NCI-H1105 (cell line): ENCODE measurements around the gene IFNLR1.
A peak's percentile ranks its signal among the peaks of the same experiment; 100 is the strongest.

Source experiments
- DNase-seq: peaks from one replicate; lab custom pipeline; 2025; lab: John Stamatoyannopoulos, UW

IFNLR1 gene

DNA sequence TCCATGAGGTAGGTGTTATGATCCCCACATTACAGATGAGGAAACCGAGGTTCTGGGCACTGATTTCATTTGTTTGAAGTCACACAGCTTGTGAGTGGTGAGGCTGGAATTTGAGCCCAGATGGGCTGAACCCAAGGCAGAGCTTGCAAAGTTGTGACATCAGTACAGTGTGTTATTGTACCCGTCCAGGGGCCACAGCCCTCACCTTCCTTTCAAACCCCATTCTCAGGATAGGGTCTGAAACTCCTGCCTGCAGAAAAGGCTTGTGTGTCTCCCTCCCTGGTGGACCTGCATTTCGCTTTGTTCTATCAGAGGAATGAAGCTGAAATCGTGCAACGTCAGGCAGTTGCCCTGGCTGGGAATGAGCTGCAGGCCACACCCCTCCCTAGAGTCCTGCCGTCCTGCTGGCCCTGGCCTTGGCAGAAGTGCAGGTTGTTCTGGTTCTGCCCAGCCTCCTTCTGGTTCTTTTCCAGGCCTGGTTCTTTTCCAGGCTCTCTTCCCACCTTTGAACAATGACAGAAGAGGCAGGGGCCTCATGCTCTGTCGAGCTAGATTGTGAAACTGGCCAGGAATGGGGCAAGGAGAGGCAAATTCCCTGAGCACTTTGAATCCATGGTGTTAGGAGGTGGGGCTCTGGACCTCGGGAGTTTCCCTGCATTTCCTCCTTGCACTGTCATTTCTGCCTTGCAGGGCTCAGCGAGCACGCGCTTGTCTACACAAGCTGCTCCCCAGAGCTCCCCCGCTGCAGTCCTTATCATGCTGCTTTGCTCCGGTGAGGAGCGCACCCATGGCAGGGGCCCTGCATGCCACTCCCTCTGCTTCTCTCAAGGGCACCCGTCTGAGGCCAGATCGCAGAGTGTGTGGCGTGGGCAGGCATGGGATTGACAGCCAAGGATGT lies 67.0 kb downstream of the IFNLR1 start:
- no peak for DNase-seq

DNA sequence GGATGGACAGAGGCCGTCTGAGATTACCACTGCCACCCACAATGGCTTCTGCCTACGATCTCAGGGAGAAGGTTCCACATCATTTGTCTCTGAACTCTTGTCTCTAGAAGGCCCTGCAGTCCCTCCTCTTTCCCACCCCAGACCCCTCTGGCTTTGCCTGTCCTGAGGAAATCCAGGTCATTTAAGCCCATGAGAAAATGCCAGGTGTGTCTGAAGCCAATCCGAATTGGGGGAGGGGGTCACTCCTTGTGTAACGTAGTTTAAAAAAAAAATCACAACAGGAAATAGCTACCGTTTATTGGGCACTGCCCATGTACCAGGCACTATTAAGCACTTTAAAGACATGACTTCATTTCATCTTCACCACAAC lies 67.6 kb downstream of the IFNLR1 start:
- no peak for DNase-seq

DNA sequence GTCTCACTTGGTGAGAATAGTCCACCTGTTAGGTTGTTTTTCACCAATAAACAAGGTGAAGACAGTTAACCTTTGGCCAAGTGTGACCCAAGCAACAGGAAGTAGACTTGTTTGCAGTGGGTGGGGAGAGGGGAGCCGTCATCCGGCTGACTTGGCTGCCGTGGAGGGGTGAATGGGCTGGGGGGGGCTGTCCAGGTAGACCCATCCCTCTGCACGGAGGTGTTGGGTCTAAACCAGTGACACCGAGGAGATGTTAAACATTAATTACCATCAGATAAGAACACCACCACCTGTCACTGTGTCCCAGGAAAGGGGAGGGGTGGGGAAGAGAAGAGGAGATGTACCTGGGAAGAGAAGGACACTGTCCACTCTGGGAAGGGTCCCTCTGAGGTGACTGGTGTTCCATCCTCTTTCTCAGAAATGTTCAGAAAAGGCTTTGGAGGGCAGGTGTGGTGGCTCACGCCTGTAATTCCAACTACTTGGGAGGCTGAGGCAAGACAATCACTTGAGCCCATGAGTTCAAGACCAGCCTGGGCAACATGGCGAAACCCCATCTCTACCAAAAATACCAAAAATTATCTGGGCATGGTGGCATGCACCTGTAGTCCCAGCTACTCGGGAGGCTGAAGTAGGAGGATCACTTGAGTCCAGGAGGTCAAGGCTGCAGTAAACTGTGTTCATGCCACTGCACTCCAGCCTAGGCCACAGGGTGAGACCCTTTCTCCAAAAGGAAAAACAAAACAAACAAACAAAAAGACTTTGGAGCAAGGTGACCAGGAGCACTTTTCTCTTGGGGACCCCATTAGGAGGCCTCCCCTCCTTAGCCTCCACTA lies 68.5 kb downstream of the IFNLR1 start:
- no peak for DNase-seq

DNA sequence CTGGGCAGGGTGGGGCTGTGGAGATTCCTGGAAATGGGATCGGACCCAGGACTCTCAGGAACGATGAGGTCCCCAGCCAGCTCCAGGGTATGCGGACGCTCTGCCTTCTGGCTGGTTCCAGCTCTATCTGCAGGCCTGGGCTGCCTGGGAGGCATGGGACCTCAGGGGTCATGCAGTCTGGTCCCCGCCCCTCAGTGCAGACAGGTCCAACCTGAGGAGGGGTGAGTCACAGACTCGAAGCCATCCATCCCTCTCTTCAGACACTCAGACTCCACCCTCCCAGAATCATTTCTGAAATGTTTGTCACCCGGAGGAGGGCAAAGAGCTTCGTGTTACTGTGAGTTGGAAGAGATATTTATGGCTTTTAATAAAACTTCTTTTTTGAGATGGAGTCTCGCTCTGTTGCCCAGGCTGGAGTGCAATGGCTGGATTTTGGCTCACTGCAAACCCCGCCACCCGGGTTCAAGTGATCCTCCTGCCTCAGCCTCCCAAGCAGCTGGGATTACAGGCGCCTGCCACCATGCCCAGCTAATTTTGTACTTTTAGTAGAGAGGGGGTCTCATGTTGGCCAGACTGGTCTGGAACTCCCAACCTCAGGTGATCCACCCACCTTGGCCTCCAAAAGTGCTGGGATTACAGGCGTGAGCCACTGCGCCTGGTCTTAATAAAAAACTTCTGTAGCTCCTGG lies 69.2 kb downstream of the IFNLR1 start:
- DNase-seq, result no peak

DNA sequence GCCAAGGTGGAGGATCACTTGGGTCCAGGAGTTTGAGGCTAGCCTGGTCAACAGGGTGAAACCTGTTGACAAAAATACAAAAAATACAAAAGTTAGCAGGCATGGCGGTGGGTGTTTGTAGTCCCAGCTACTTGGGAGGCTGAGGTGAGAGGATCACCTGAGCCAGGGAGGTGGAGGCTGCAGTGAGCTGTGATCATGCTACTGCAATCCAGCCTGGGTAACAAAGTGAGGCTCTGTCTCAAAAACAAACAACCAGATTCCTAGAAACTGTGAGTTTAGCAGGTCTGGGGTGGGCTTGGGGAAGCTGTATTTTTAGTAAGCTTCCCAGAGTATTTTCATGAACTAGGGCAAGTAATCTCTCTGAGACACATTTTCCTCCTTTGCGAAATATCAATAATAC lies 70.0 kb downstream of the IFNLR1 start:
- DNase-seq, result no peak

DNA sequence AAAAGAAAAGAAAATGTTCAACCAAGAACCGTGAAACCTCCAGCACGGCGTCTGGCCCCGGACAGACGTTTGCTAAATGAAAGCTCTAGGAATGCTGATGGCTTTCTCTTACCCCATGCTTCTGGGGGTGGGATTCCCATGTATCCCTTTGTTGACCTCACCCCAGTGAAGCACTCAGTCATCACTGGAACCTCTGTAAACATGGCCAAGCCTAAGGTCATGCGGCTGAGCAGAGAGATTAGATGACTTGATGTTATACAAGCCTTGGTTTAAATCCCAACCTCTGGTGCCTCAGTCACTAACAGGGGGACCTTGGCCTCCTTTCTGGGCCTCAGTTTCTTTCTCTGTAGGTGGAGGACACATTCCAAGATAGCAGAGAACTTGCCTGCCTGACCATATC lies 72.3 kb downstream of the IFNLR1 start:
- DNase-seq, result no peak

DNA sequence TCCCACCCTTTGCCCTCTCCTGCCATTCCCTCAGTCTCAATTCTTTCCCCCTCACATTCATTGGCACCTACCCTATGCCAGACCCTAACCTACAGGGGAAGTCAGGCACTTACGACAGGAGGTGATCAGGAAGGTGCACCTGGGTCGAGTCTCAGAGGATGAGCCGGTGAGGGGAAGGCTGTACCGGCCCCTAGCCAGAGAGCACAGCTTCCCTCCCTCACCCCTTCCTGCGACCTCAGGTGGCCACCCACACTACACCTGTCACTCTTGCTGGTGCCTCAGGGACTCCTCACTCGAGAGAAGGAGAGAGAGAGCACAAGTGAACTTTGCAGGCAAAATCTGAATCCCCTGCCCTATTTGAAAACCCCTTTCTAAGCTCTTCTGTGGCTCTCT lies 73.5 kb downstream of the IFNLR1 start:
- no peak for DNase-seq

DNA sequence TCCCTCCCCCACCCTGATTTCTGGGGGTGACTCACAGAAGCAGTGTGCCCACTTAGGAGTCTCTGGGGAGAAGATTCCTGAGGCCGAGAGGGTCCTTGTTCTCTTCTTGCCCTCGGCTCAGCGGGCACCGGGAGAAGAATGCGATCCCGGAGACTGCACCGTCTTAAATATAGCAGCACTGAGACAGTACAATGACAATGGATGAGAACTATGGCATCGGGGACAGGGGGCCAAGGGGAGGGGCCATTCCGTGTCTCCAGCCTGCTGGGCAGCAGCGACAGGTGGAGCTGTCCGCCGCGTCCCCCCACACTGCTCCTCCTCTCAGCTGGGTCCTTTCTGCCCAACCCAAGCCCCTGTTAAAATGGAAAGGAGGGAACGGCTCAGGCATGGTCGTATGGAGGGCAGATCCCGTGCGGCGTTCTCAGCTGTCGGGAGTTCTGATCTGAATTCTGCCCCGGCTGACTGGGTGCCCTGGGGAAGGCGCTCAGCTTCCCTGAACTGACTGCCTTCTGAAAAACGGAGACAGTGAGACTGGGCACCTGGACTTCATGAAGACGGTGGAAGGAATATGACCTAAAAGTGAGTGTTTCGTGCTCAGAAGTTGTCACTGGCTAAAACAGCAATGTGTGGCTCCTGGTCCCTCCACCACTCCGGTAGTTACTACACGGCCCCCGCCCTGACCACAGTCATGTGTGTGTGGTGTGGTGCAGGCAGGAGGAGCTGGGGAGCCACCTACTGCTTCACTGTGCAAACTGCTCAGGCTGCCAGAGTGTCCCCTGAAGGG lies 74.9 kb downstream of the IFNLR1 start, which contains the start of gene MYOM3:
Gene MYOM3, minus strand, starts transcription at position 140 of the 784 bp plus-strand sequence. CDS start 3,499 bp downstream, outside the sequence.
- DNase-seq, result peak; percentile 38

DNA sequence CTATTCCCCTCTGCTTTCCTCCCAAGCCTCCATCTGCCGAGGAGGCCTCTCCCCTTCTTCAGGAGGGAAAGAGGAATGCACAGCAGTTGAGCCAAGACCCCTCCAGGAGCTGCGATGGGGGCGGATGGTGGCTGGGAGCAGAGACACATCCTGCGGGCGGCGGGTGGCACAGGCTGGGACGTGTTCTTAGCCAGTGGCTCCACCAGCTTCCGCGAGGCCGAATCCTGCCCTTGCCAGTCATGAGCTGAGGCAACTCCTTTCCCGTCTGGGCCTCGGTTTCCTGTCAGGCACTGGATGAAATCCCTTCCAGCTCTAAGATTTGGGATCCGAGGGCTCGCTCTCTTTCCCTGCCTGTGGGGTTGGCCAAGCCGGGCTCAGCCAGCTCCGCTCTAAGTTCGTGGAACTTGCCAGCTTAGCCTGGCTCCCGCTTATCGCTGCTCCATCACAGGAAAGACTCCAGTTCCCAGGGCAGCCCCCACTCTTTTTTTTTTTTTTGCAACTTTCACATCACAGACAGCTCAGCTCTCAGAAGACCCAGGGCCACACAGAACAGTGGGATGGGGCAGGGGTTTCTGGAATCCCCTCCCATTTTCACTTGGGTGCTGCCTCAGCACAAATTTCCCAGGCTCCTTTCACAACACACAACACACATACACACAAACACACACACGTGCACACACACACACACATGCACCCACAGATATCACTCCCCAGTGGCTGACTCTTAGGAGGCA lies 75.7 kb downstream of the IFNLR1 start:
- DNase-seq, result no peak

DNA sequence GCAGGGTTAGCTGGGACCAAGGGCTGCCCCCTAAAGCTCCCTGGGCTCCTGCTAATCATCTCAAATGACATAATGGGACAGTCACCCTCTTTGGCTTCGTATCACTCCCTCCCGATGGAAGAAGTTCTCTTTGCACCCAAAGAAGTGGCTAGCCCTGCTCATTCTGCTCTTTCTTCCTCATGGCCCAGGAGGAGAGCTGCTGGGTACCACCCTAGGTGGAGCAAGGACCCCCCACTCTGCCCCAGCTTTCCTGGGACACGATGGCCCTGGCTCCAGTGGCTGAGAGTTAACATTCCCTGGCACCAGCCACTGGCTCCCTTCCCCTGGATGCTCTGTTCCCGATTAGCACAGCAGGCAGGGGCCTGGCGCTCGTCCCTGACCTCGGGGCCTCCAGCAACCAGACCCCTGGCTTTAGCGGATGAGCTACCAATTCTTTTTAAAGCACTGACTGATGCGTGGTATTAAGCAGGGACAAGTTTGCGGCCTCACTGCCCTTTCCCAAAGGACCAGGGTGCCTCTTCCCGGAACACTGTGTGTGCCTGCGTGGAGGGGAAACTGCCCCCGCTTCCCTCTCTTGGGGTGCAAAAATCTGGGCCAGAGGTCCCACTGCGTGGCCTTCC lies 76.3 kb downstream of the IFNLR1 start:
- DNase-seq, result no peak

DNA sequence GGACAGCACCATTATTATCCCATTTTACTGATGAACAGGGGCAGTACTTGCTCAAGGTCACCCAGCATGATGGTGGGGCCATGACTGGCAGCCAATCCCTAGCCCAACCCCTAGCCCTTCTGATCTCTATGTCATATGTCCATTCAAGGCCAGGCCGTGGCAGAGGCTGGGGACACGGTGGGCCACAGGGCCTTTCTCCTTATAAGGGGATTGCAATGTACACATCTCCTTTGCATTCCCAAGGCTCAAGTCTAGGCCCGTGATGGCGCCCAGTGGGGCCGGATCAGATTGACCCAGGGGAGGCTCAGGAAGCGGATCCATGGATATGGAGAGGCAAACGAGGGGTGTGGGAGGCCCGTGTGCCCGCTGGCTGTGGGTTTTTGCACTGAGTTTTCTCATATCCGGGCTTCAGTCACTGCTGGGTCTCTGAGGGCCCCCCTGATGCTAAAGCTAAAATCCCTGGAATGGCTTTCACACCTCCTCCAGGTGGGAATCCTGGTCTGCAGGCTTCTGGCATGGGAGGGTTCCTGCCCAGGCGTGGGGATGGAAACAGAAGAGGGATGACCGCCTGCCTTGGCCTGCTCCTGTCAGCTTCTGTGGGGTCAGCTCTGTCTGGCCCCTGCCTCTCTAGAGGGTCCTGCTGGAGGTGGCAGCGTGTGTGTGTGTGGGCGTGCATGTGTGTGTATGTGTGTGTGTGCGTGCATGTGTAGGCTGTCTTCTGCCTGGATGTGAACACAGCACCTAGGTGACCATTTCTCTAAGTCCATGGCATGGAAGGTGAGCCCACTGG lies 77.2 kb downstream of the IFNLR1 start:
- no peak for DNase-seq

DNA sequence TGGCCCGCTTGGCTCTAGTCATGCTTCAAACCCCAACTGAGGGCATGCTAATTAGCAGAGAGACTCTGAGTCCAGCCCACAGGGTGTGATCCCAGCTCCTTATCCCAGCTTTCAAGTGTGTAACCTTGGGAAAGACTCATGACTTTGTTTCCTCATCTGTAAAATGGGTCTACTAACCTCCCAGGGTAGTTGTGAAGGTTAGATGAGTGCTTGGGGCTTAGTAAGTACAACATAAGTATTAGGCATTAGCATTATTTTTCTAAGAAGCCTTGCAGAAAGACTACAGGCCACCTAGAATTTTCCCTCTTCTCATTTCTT lies 78.0 kb downstream of the IFNLR1 start:
- no peak for DNase-seq

DNA sequence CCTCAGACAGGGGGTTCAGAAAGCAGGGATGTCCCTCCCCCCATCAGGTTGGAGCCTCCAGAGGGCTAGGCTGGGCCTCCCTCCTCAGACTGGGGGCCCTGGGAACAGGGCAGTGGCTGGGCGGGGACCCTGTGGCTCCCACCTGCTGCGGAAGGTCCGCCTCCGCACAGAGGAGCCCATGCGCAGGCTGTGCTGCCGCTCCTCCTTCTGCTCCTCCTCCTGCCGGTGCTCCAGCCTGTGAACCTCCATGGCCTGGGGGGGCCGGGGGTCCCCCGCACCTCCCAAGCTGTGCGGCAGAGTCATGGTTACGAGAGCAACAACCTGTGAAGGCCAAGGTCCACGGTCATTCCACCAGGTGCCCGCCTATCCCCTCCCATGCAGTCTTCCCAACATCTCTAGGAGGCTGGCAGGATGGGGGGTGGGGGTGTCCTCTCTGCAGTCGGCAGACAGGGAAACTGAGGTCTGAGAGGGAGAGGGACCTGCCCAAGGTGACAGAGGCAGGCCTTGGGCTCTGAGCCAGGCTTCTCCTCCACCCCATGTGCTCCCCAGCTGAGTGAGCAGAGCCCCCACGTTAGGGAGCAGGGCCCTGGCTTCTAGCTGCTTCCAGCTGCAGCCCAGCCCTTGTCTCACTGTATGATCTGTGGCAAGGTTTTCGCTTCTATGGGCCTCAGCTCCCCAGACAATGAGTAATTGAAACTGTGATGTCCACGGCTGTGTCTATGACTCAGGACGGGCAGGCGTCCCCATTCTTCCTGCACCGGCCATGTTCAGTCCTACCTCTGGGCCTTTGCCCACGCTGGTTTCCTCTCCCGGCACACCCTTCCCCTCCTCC lies 78.5 kb downstream of the IFNLR1 start:
- DNase-seq, result no peak

DNA sequence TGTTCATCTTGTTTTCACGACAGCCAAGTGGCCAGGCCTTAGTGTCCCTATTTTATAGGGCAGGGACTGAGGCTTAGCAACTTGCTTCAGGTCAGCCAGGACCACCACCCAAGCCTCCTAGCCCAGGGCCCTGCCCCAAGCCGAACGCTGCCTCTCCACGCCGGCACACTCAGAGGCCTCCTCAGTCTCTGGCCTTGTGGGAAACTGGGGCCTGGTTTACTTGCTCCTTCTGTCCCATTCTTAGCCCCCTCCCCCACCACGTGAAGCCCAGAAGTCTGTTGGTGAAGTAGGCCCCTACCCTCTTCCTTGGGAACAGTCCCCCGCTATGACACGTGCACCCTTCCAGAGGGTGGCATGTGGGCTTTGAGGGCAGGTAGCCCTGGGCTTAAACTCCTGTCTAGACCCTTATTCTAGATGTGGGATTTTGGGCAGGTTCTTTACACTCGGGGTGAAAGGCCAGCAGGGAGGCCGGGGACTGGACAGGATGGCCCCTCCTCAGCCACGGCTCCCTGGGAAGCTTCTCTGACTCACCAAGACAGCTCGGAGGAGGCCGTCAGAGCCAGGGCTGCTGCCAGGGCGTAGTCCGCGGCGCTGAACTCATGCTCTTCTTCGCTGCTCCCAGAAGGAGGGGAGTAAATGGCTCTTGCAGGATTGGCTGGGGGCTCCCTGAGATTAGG lies 79.5 kb downstream of the IFNLR1 start:
- DNase-seq, result no peak

DNA sequence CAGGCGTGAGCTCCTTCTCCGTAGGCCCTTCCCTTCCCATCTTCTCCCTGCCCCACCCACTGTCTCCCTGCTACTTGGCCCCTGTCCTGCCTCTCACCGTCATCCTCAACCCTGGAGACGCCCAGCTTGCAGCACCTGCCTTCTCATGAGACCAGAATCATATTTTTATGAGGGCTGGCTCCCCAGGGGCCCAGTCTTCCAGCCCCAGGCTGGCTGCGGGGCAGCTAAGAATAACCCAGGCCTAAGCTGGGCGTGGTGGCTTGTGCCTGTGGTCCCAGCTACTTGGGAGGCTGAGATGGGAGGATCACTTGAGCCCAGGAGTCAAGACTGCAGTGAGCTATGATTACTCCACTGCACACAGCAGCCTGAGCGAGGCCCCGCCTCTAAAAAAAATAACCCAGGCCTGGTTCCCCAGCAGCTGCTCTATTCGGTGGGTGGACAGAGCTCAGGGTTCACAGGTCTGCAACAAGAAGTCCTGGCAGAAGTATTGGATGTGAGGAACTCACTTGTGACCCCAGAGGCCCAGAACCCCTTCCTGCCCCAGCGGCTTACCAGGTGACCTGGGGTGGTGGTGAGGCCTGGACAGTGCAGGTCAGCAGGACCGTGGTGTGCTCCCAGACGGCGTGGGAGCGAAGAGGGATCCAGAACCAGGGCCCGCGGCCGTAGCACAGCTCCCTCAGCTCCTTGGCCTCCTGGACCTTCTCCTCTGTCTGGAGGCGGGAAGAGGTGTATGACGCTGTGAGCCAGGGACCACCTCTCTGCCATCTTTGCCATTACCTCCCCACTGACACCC lies 81.5 kb downstream of the IFNLR1 start:
- no peak for DNase-seq

DNA sequence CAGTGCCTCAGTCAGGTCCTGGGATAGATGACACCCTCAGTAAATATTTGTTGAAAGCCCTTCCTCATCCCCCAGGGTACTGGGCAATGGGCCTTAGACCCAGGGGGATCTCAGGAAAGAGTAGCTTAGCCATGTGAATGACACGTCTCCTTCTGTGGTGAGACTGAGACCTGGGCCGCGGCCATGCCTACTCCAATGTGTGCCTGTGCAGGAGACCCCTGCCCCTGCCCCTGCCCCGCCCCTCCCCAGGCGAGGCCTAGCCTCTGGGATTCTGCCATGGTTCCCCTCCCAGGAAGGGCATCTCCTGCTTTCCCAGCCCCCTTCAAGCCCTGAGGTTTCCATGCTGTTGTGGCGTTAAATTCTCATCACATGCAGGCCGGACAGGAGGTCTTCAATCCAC lies 82.2 kb downstream of the IFNLR1 start:
- DNase-seq, result no peak
